Measurements from ENCODE around the gene ITPR3. TPM values are rescaled to one million over a fixed set of nuclear protein-coding genes. Genes with fewer than 3 reads are reported as not detected.

The ITPR3 gene
- total RNA-seq, 1 donor from 2014 or later, result 5.6 TPM

DNA sequence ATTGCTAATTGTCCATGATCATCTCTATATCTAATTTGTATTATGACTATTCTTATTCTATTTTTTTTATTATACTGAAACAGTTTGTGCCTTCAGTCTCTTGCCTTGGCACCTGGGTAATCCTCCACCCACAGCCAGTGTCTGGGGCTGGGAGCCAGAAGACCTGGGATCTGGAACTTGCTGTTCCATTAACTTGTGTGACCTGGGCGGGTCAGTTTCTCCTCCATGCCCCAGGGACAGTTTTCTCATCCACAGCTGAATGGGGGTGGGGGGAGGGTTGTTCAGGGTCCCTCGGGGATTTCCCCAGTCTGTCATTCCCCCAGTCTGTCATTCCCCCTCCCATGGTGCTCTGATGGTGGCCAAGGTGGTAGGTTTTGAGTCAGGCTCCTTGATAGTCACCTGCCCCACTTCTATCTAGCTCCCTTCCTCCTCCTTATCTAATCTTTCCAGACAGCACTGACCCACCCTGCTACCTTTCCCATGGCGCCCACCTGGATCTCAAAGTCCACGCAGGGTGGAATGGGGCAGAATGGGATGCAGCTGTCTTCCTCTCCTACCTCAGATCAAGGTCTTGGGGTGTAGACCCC, 10.9 kb downstream of the ITPR3 start:
- Histone ChIP-seq H3K9me3 (replicated peaks) (no peaks in the 10 kb centered on the region), H3K36me3 (no peaks in the 10 kb centered on the region), H3K27ac (replicated peaks) (peak overlapping the region; percentile 75), H3K27me3 (ENCODE audit: low read depth) (no peaks in the 10 kb centered on the region), H3K4me1 (peaks cover 61% of the 10 kb centered on the region), H3K4me3 (no peak overlapping the region)
- intact Hi-C loops (cut with micrococcal nuclease), result no loop called here
- TF ChIP-seq, protein P1, sequence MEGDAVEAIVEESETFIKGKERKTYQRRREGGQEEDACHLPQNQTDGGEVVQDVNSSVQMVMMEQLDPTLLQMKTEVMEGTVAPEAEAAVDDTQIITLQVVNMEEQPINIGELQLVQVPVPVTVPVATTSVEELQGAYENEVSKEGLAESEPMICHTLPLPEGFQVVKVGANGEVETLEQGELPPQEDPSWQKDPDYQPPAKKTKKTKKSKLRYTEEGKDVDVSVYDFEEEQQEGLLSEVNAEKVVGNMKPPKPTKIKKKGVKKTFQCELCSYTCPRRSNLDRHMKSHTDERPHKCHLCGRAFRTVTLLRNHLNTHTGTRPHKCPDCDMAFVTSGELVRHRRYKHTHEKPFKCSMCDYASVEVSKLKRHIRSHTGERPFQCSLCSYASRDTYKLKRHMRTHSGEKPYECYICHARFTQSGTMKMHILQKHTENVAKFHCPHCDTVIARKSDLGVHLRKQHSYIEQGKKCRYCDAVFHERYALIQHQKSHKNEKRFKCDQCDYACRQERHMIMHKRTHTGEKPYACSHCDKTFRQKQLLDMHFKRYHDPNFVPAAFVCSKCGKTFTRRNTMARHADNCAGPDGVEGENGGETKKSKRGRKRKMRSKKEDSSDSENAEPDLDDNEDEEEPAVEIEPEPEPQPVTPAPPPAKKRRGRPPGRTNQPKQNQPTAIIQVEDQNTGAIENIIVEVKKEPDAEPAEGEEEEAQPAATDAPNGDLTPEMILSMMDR (IDR thresholded peaks at IDR 0.05; ENCODE audit: borderline replicate concordance), result no peak
- no peak for DNase-seq

DNA sequence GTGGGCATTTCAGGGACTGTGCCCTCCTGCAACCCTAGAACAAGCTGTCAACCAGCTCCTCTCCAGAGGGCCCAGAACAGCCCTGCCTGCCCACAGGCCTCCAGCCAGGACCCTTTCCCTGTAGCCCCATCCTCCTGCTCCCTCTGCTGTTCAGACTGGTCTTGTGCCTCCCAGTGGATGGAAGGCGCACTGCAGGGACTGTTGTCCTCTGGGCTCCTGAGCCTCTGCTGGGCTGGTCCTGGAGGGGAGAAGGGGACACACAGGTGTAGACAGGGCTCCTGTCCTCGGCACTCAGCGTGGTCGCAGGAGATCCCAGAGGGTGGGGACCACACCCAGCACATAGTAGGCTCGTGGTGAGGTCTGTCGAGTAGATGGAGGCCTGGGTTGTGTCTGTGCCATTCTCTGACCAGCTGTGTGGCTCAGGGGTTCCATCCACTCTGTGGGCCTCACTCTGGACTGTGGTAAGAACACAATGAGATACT, 11.5 kb downstream of the ITPR3 start:
- no peak for DNase-seq
- Histone ChIP-seq H3K27me3 (ENCODE audit: low read depth) (no peaks in the 10 kb centered on the region), H3K27ac (replicated peaks) (peak overlapping the region; percentile 75), H3K9me3 (replicated peaks) (no peaks in the 10 kb centered on the region), H3K36me3 (no peaks in the 10 kb centered on the region), H3K4me3 (no peak overlapping the region), H3K4me1 (peaks cover 57% of the 10 kb centered on the region)
- TF ChIP-seq, protein P1 (IDR thresholded peaks at IDR 0.05; ENCODE audit: borderline replicate concordance), result peak; percentile 65
- intact Hi-C loops (cut with micrococcal nuclease), result no loop called here

DNA sequence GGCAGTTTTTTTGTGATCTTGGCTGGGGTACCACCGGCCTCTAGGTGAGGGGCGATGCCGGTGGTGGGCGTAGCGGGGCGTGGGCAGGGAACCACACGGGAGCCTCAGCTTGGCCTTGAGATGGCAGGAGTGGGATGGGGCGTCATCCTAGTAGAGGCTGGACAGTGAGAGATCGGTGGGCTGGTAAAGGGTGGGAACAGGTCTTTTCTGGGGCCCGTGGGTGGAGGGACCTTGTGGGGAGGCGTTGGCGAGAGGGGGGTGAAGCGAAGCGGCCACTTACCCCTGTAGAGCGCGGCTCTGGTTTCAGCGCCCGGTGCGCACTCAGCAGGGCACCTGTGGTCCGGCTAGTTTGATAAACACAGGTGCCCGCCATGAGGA, 12.0 kb downstream of the ITPR3 start:
- Histone ChIP-seq H3K36me3 (no peaks in the 10 kb centered on the region), H3K27ac (replicated peaks) (peak overlapping the region; percentile 75), H3K4me3 (peak overlapping the region; percentile 61), H3K9me3 (replicated peaks) (no peaks in the 10 kb centered on the region), H3K27me3 (ENCODE audit: low read depth) (no peaks in the 10 kb centered on the region), H3K4me1 (peaks cover 52% of the 10 kb centered on the region)
- no peak for DNase-seq
- TF ChIP-seq, protein P1 (IDR thresholded peaks at IDR 0.05; ENCODE audit: borderline replicate concordance), result no peak
- intact Hi-C loops (cut with micrococcal nuclease), result no loop called here

DNA sequence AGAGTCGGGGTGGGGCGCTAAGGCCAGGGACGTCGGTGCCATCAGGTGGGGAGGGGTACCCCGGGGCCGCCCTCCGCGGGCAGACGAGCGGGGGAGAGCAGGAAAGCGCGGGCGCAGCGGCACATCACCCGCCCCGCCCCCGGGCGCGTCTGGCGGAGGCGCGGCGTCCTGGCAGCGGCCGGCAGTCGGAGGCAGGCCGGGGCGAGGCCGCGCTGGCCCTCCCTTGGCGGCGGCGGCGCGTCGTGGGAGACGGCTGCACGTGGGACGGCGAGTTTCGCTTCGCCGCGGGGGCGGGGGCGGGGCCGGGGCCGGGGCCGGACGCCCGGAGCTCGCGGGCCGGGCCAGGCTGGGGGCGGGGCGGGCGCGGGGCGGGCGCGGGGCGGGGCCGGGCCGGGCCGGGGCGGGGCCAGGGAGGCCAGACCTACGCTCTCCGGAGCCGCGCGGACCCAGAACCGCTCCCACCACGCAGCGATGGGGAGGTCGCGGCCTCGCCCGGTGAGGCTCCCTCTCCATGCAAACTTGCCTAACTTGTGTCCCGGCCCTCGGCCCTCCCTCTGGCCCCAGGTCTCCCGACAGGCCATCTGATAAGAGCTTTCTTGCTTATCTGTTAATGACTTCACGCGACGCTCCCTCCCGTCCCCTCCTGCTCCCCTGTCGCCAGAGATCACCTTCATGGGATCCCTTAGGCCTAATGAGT, 12.5 kb downstream of the ITPR3 start:
- intact Hi-C loops (cut with micrococcal nuclease), result no loop called here
- Histone ChIP-seq H3K4me1 (peaks cover 47% of the 10 kb centered on the region), H3K27ac (replicated peaks) (peak overlapping the region; percentile 75), H3K9me3 (replicated peaks) (no peaks in the 10 kb centered on the region), H3K4me3 (peak overlapping the region; percentile 64), H3K27me3 (ENCODE audit: low read depth) (no peaks in the 10 kb centered on the region), H3K36me3 (no peaks in the 10 kb centered on the region)
- DNase-seq, result peak; percentile 72
- TF ChIP-seq, protein P1 (IDR thresholded peaks at IDR 0.05; ENCODE audit: borderline replicate concordance), result no peak

DNA sequence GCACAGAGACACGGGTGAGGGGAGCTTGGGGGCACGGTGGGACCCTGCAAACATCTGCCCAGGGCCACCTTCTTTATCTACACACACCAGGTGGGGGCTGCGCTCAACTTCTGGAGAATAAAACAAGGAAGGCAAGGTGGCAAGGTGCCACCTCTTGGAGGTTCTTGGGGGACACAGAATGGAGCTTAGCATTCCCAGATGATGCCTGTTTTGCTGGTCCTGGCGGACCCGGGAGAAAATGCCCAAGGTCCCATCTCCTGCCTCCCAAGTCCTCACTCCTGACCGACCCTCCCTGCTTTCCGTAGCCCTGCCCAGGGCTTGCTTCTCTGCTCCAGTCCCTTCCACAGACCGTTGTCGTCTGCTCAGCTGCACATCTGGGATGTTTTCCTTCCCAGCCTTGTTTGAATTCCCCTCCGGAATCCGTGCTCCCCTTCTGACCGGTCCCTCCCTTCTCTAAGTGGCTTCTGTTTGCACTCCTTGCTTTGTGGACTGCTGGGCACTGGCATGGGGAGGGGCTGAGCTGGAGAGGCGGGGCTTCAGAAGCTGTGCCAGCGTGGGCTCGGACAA, 13.1 kb downstream of the ITPR3 start:
- peak overlapping the region; percentile 64 for H3K4me3 ChIP-seq
- TF ChIP-seq, protein P1 (IDR thresholded peaks at IDR 0.05; ENCODE audit: borderline replicate concordance), result no peak
- DNase-seq, result no peak
- H3K27me3 ChIP-seq (ENCODE audit: low read depth), result no peaks in the 10 kb centered on the region
- no peaks in the 10 kb centered on the region for H3K9me3 ChIP-seq (replicated peaks)
- intact Hi-C loops (cut with micrococcal nuclease), result no loop called here
- peak overlapping the region; percentile 57 for H3K27ac ChIP-seq (replicated peaks)
- H3K4me1 ChIP-seq, result peaks cover 45% of the 10 kb centered on the region
- H3K36me3 ChIP-seq, result no peaks in the 10 kb centered on the region

All from left ventricle myocardium inferior (tissue), 1 donor.